IPS-18a (cell line): Measurements from ENCODE around the gene PIK3R6.

Experiments
- H3K27ac ChIP-seq: one replicate; pipeline ENCODE4 v1.5.1; 2013; ENCODE audit warnings: low read length
- H3K27me3 ChIP-seq: one replicate; pipeline ENCODE4 v1.6.1; 2013; ENCODE audit warnings: mild to moderate bottlenecking, low read length; ENCODE audit not compliant: control insufficient read depth, insufficient read depth
- H3K36me3 ChIP-seq: one replicate; pipeline ENCODE4 v1.6.1; 2013; ENCODE audit warnings: low read depth, low read length; ENCODE audit not compliant: control insufficient read depth
- H3K4me1 ChIP-seq: one replicate; pipeline ENCODE4 v1.6.1; 2013; ENCODE audit warnings: low read depth, low read length; ENCODE audit not compliant: control insufficient read depth
- H3K4me3 ChIP-seq: one replicate; pipeline ENCODE4 v1.5.1; 2013; ENCODE audit warnings: low read length
- H3K9ac ChIP-seq: one replicate; pipeline ENCODE4 v1.6.1; 2013; ENCODE audit warnings: mild to moderate bottlenecking, low read length, moderate library complexity
- H3K9me3 ChIP-seq: one replicate; pipeline ENCODE4 v1.6.1; 2013; ENCODE audit warnings: low read depth, low read length; ENCODE audit not compliant: control insufficient read depth

Gene PIK3R6

GRCh38 chr17:8828517-8828875 lies 39.0 kb downstream of the PIK3R6 start:
- H3K9ac ChIP-seq = no peak overlapping the region
- H3K9me3 ChIP-seq = peaks cover 3% of the 10 kb centered on the region
- H3K27me3 ChIP-seq = no peaks in the 10 kb centered on the region
- no peaks in the 10 kb centered on the region for H3K4me1 ChIP-seq
- no peaks in the 10 kb centered on the region for H3K36me3 ChIP-seq
- no peak overlapping the region for H3K4me3 ChIP-seq
- H3K27ac ChIP-seq = no peak overlapping the region

- H3K4me1 ChIP-seq = no peaks in the 10 kb centered on the region
- no peak overlapping the region for H3K4me3 ChIP-seq
- H3K27me3 ChIP-seq = no peaks in the 10 kb centered on the region
- no peak overlapping the region for H3K27ac ChIP-seq
- no peak overlapping the region for H3K9ac ChIP-seq
- H3K36me3 ChIP-seq = no peaks in the 10 kb centered on the region
- peaks cover 3% of the 10 kb centered on the region for H3K9me3 ChIP-seq
Measured at GRCh38 chr17:8826808-8827435, 40.6 kb downstream of the PIK3R6 start.

GRCh38 chr17:8825802-8826201 lies 41.7 kb downstream of the PIK3R6 start:
- no peaks in the 10 kb centered on the region for H3K4me1 ChIP-seq
- no peaks in the 10 kb centered on the region for H3K36me3 ChIP-seq
- H3K9me3 ChIP-seq = peaks cover 3% of the 10 kb centered on the region
- no peak overlapping the region for H3K9ac ChIP-seq
- no peaks in the 10 kb centered on the region for H3K27me3 ChIP-seq
- no peak overlapping the region for H3K4me3 ChIP-seq
- H3K27ac ChIP-seq = no peak overlapping the region

GRCh38 chr17:8823279-8823678 lies 44.2 kb downstream of the PIK3R6 start:
- no peak overlapping the region for H3K4me3 ChIP-seq
- H3K9me3 ChIP-seq = peaks cover 3% of the 10 kb centered on the region
- H3K27me3 ChIP-seq = no peaks in the 10 kb centered on the region
- no peaks in the 10 kb centered on the region for H3K36me3 ChIP-seq
- no peak overlapping the region for H3K27ac ChIP-seq
- H3K9ac ChIP-seq = no peak overlapping the region
- no peaks in the 10 kb centered on the region for H3K4me1 ChIP-seq

GRCh38 chr17:8822401-8823035 lies 45.0 kb downstream of the PIK3R6 start:
- Histone ChIP-seq H3K4me1 (no peaks in the 10 kb centered on the region), H3K27ac (no peak overlapping the region), H3K9ac (no peak overlapping the region), H3K9me3 (peaks cover 3% of the 10 kb centered on the region), H3K36me3 (no peaks in the 10 kb centered on the region), H3K4me3 (no peak overlapping the region), H3K27me3 (no peaks in the 10 kb centered on the region)

- H3K4me1 ChIP-seq = no peaks in the 10 kb centered on the region
- no peak overlapping the region for H3K4me3 ChIP-seq
- no peak overlapping the region for H3K9ac ChIP-seq
- no peaks in the 10 kb centered on the region for H3K36me3 ChIP-seq
- no peak overlapping the region for H3K27ac ChIP-seq
- no peaks in the 10 kb centered on the region for H3K27me3 ChIP-seq
- H3K9me3 ChIP-seq = peaks cover 3% of the 10 kb centered on the region
Measured at GRCh38 chr17:8821446-8822105, 45.9 kb downstream of the PIK3R6 start.

- Histone ChIP-seq H3K4me1 (no peaks in the 10 kb centered on the region), H3K36me3 (no peaks in the 10 kb centered on the region), H3K9me3 (peaks cover 3% of the 10 kb centered on the region), H3K9ac (no peak overlapping the region), H3K4me3 (no peak overlapping the region), H3K27ac (no peak overlapping the region), H3K27me3 (no peaks in the 10 kb centered on the region)
Measured at GRCh38 chr17:8820311-8821010, 47.0 kb downstream of the PIK3R6 start.

GRCh38 chr17:8818654-8819330 lies 48.7 kb downstream of the PIK3R6 start:
- Histone ChIP-seq H3K36me3 (no peaks in the 10 kb centered on the region), H3K27me3 (no peaks in the 10 kb centered on the region), H3K9me3 (no peaks in the 10 kb centered on the region), H3K9ac (no peak overlapping the region), H3K27ac (no peak overlapping the region), H3K4me1 (no peaks in the 10 kb centered on the region), H3K4me3 (no peak overlapping the region)

- no peak overlapping the region for H3K4me3 ChIP-seq
- no peaks in the 10 kb centered on the region for H3K9me3 ChIP-seq
- no peak overlapping the region for H3K9ac ChIP-seq
- no peaks in the 10 kb centered on the region for H3K4me1 ChIP-seq
- no peak overlapping the region for H3K27ac ChIP-seq
- H3K27me3 ChIP-seq = no peaks in the 10 kb centered on the region
- H3K36me3 ChIP-seq = no peaks in the 10 kb centered on the region
Measured at GRCh38 chr17:8818047-8818446, 49.4 kb downstream of the PIK3R6 start.

GRCh38 chr17:8806926-8807550 lies 60.4 kb downstream of the PIK3R6 start:
- H3K4me3 ChIP-seq = no peak overlapping the region
- no peaks in the 10 kb centered on the region for H3K9me3 ChIP-seq
- H3K4me1 ChIP-seq = no peaks in the 10 kb centered on the region
- no peaks in the 10 kb centered on the region for H3K36me3 ChIP-seq
- H3K27ac ChIP-seq = no peak overlapping the region
- no peaks in the 10 kb centered on the region for H3K27me3 ChIP-seq
- no peak overlapping the region for H3K9ac ChIP-seq
